VCaP (cell line): ENCODE measurements around the gene NOC2L.
"Not testable (repeated sequence)": the region's sequence is repeated elsewhere in the genome, so short reads cannot be mapped to it uniquely, and the experiment has no call there.

Source experiments
- H3K27ac ChIP-seq: fragments of 450-650 bp; 2 replicates; pipeline ENCODE4 v1.5.1; 2017
- TF ChIP-seq, protein P1 (sequence below): fragments of 450-650 bp; conservative IDR thresholded peaks from 2 replicates; pipeline ENCODE4 v1.5.1; 2017; ENCODE audit warnings: mild to moderate bottlenecking, moderate library complexity

NOC2L gene

DNA sequence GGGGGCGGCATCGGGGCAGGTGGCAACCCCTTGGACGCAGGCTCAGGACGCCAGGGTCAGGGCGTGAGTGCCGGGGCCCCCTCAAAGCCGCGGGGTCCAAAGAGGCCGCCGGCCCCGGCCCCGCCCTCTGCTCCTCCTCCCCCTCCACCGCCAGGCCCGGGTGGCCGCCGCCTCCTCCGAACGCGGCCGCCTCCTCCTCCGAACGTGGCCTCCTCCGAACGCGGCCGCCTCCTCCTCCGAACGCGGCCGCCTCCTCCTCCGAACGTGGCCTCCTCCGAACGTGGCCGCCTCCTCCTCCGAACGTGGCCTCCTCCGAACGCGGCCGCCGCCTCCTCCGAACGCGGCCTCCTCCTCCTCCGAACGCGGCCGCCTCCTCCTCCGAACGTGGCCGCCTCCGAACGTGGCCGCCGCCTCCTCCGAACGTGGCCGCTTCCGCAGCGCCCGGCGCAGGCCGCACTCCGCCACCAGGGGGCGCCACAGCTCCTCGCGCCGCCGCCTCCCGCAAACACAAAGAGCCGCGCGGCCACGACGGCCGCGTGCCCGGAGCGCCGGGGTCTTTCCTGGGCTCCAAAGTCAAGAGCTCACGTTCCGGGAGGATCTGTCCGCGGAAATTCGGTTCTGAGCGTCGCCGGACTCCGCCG is 54.6 kb downstream of the NOC2L start:
- H3K27ac ChIP-seq: peak overlapping the region; percentile 78
- TF ChIP-seq, protein P1, sequence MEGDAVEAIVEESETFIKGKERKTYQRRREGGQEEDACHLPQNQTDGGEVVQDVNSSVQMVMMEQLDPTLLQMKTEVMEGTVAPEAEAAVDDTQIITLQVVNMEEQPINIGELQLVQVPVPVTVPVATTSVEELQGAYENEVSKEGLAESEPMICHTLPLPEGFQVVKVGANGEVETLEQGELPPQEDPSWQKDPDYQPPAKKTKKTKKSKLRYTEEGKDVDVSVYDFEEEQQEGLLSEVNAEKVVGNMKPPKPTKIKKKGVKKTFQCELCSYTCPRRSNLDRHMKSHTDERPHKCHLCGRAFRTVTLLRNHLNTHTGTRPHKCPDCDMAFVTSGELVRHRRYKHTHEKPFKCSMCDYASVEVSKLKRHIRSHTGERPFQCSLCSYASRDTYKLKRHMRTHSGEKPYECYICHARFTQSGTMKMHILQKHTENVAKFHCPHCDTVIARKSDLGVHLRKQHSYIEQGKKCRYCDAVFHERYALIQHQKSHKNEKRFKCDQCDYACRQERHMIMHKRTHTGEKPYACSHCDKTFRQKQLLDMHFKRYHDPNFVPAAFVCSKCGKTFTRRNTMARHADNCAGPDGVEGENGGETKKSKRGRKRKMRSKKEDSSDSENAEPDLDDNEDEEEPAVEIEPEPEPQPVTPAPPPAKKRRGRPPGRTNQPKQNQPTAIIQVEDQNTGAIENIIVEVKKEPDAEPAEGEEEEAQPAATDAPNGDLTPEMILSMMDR: peak; percentile 95

DNA sequence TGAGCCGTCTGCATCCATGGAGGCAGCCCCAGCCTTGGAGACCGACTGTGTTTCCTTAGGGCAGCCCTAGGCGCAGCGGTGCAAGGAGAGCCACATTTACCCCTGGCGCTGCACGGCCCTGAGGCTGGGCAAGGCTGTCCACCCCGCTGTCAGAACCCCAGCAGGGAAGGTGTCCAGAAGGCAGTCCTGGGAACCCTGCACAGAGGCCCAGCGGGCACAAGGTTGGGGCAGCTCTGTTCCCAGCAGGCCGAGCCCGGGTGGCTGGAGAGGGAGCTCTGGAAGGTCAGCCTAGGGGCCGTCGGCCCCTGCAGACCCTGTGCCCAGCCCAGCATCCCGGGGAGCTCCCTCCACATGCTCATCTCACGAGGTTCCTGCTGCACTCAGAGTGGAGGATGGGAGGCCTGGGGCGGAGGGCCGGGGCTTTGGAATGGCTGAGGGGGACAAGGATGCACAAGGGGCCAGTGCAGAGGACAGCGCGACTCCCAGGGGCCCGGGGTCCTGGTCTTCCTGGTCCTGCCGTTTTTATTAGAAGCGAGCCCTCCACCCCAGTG is 55.3 kb downstream of the NOC2L start:
- TF ChIP-seq, protein P1: no peak
- H3K27ac ChIP-seq: peak overlapping the region; percentile 78; the same call in 1 of the 2 replicates

DNA sequence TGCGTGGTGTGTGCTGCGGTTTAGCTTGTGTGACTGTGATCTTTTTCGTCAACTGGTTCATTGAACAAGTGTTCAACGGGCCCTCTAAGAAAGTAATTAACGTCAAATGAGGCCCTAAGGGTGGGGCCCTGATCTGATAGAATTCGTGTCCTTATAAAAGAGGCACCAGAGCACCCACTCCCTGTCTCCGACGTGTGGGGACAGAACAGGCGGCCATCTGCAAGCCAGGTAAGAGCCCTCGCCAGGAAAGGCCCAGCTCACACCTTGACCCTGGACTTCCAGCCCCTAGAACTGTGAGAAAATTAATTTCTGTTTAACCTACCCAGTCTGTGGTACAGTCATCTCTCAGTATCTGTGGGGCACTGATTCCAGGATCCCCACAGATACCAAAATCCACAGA is 55.8 kb downstream of the NOC2L start:
- TF ChIP-seq, protein P1: no peak
- H3K27ac ChIP-seq: no peak overlapping the region

DNA sequence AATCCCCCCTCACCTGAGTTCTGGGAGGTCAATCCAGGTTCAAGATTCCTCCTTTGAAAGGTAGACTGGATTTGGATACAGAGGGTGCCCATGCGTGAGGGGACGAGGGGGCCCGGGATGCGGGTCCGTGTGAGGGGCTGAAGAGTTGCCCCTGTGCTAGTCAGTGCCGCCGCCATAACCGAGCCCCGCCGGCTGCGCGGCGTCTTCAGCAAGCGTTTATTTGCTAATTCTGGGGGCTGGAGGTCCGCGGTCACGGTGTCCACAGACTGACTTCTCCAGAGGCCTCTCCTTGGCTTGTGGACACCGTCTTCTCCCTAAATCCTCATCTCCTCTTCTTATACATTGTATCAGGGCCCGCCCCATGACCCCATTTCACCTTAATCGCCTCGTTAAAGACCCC is 56.3 kb downstream of the NOC2L start:
- TF ChIP-seq, protein P1: no peak
- H3K27ac ChIP-seq: no peak overlapping the region

DNA sequence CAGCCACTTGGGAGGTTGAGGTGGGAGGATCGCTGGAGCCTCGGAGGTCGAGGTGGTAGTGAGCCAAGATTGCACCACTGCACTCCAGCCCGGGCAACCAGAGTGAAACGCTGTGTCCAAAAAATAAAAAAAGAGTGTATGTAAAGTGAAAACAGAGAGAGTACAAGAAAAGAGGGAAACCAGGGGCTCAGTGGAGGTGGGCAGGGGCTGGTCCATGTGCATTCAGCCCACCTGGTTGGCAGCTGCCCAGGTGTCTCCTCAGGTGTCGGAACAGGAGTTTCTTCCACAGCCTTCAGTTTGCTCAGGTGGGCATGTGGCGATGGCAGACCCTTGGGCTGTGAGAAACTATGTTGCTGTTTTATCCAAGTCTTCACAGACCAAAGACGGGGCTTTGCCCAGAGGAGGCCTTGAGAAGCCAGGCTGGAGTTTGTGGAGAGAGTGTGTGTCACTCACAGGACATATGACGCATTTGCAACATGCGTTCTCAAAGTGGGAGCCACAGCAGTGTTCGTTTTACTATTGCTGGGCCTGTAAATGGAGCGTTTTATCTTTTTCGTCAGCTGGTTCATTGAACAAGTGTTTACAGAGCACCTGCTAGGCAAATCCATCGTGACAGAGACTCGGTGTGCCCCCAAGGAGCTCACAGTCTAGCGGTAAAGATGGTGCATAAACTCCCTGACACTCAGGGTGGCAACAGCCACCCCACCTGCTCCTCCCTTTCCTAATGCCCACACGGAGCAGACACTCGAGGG is 57.8 kb downstream of the NOC2L start:
- TF ChIP-seq, protein P1: no peak
- H3K27ac ChIP-seq: no peak overlapping the region

DNA sequence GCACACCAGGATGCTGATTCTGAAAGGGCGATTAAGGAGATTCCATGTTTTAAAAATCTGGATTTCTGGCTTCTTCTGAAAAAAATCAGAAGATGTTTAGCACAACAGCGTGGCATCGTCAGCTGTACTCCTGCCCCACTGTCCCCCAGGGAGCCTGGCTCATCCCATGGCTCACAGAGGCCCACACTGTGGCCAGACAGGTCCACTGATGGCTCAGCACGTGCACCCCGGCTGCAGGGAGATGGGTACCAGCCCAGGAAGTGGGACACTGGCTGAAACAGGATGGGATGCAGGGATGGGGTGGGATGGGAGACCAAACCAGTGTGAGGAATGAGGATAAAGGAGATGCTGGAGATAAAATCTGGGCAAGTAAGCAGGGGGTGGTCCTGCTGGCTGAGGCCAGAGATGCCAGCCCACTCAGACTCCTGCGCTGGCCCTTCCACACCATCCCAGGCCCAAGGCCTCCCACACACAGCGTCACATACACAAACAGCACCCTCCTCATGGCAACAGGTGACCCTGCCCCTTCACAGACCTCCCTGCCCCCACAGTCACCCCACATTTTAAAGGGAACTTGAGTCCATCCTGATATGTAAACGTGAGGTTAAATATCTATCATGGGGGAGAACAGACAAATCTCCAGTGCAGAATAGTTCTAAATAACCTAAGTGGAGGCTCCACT is 59.3 kb downstream of the NOC2L start:
- TF ChIP-seq, protein P1: no peak
- H3K27ac ChIP-seq: no peak overlapping the region

DNA sequence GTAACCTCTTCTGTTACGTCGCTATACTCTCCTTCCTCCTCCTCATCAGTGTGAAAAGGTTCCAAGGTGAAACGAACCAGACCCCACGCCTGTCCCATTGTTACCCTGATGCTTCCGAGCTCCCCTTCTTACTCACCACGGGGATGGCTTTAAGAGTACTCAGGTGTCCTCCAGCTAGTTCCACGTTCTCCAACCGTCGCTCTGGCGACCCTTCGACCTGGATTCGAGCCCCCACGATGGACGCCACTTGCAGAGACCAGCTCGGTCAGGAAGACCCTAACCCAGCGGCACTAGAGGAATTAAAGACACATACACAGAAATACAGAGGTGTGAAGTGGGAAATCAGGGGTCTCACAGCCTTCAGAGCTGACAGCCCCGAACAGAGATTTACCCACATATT is 61.1 kb downstream of the NOC2L start:
- not testable (repeated sequence) for H3K27ac ChIP-seq
